ENCODE data around the gene SLC6A11.

SLC6A11 gene

DNA sequence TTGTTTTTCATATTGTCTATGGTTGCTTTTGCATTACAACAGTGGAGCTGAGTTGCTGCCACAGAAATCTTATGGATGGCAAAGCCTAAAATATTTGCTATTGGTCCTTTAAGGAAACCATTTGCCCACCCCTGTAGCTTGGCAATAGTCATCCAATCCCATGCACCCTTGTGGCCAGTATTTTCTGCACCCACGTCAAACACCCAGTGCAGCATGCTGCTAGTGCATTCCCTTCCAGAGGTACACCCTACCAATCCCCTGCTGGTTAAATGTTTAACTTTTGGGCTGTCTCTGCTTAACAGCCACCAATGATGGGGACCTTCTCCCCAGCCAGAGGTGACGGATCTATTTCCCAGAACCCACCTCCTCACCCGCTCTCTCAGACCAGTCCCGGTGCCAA lies 23.8 kb upstream of the SLC6A11 start:
- no peak for DNase-seq

GRCh38 chr3:10798600-10799367 lies 17.2 kb upstream of the SLC6A11 start:
- no peak for DNase-seq

DNA sequence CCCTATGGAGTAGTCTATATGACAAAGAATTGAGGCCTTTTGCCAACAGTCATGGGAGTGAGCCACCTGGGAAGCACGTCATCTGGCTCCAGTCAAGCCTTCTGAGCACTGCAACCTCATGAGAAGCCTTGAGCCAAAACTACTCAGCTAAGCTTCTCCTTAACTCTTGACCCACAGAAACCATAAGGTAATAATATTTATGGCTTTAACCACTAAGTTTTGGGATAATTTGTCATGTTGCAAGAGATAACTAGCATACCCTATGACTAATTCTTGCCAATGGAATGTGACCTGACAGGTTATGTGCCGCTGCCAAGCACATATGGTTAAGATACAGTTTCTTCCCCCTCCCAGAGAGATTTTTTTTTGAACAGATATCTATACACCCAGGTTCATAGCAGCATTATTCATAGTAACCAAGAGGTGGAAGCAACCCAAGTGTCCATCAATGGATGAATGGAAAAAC lies 11.8 kb upstream of the SLC6A11 start:
- no peak for DNase-seq

DNA sequence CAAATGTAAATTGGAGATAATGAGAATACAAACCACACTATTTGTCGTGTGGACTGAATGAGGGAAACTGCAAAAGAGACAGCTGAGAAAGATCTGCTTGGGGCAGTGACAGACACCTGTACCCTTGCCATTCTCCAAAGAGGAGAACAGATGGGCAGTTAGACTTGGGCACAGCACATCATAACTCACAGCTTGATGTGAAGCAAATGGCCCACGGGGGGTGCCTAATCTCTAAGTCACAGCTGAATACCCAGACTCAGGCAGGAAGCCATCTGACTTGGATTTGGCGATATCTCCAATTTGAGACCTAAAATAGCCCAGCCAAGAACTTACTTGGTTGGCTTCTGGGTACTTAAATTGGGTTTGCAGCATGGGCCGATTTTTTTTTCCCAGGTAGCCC lies 10.0 kb upstream of the SLC6A11 start:
- no peak for DNase-seq

DNA sequence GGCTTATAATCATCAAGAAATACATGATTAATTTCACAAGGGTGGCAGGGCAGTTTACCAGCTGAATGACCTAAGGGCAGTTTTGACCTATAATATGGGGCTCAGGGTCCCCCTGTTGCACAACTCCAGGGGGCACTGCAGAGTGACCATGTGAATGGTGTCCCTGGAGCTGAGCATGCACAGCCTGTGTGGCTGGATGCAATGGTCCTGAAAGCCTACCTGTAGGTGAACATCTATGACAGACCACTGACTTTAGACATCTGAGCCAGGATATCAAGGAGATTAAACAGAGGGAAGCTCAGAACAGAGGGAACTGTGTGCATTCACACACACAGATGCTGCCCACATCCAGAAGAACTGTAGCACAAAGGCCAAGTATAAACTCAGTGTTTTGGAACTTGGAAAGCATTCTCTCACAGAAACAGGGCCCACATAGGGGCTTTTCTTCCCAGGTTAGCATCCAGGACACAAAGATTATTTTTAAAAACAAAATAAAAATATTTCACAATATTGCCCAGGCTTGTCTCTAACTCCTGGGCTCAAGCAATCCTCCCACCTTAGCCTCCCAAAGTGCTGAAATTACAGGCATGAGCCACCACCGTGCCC lies 7.8 kb upstream of the SLC6A11 start:
- no peak for DNase-seq

- no peak for DNase-seq
Measured at GRCh38 chr3:10808974-10809373, 7.1 kb upstream of the SLC6A11 start.

GRCh38 chr3:10810376-10810775 lies 5.7 kb upstream of the SLC6A11 start:
- no peak for DNase-seq

GRCh38 chr3:10813425-10813824 lies 2.6 kb upstream of the SLC6A11 start:
- DNase-seq = no peak

DNA sequence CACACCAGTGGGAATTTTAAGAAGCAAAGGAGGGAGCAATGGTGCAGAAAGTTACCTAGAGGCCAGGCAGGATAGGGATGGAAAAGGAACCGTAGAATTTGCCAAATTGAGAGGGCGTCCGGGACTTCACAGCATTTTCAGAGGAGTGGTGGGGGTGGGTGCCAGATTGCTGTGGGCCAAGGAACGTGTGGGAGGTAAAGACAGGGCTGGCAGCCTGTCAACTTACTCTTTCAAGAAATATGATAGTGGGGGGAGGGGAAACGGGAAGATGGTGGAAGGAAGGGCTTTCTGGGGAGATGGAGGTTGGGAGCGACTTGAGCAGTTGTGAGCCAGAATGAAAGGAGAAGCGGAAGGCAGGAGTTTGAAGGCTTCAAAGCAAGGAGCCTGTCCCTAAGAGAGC lies 1.4 kb upstream of the SLC6A11 start:
- no peak for DNase-seq

- DNase-seq = no peak
Measured at GRCh38 chr3:10815487-10815886, 541 bp upstream of the SLC6A11 start.

GRCh38 chr3:10816863-10817253 lies 830 bp downstream of the SLC6A11 start:
- no peak for DNase-seq

GRCh38 chr3:10817506-10817905 lies 1.5 kb downstream of the SLC6A11 start:
- no peak for DNase-seq

DNA sequence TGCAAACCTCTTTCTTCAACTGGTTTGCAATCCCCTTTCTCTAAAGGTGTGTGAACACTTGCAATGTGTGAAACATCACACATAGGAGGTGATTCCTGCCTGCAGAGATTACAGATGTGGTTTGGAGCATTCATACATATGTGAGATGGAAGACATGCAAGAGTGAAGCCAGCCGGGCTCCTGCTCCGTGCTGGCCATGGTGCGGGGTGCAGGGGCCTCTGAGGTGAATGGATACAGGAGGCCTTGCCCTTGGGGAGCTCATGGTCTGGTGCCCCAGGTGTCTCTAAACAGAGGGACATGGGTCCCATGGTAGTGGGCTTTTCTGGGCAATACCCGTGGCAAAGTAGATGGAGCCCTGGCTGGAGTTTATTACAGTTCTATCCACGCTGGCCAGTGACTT lies 6.0 kb downstream of the SLC6A11 start:
- no peak for DNase-seq

GRCh38 chr3:10822708-10823515 lies 6.9 kb downstream of the SLC6A11 start:
- DNase-seq = no peak

- no peak for DNase-seq
Measured at GRCh38 chr3:10823516-10823818, 7.4 kb downstream of the SLC6A11 start.

DNA sequence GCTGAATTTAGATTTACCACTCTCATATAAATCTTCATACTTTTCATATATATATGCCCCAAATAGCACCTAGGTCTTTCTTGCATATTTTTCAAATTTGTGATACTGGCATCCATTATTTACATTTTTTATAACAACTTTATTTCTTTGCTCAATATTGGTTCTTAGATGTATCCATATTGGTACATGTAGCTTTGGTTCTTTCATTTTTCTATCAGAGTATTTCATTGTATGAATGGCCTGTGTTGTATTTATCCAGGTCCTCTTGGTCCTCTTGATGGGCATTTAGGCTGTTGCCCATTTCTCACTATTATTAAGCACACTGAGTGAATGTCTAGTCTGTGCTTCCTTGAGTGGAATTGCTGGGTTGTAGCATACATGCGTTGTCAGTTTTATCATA lies 8.4 kb downstream of the SLC6A11 start:
- DNase-seq = no peak

GRCh38 chr3:10833855-10834414 lies 17.9 kb downstream of the SLC6A11 start:
- no peak for DNase-seq

GRCh38 chr3:10834951-10835350 lies 18.9 kb downstream of the SLC6A11 start:
- no peak for DNase-seq

GRCh38 chr3:10835406-10835805 lies 19.4 kb downstream of the SLC6A11 start:
- DNase-seq = peak; percentile 49

DNA sequence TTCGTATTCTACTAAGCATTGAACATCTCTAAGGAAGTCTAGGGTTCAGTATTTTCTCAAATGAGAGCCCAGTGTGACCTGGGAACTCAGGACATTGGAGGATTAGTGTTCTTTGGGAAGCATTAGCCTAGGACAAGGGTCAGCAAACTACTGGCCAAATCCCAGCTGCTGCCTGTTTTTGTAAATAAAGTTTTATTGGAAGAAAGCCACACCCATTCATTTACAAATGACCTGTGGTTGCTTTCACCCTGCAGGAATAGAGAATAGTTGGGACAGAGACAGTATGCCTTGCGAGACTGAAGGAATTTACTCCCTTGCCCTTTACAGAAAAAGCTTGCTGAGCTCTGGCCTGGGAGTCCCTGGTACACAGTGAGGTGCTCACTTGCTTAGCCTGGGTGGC lies 20.6 kb downstream of the SLC6A11 start:
- no peak for DNase-seq

DNA sequence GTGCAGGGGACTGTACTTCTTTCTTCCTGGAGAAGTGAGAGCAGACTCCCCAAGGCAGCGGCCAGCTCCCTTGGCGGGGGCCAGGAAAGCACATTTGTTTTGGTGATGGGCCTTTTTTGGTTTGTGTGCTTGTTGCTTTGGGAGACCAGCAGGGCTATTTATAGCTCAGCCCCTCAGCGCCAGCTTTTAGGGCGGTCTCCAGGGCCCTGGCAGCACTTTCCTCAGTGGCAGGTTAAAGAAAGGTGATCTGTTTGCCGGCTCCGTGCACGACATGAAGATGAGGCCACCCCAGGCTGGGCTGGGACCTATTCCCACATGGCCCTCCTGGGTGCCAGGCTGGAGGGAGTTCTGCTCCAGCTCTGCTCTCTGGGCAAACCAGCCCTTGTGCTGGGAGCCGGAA lies 21.8 kb downstream of the SLC6A11 start:
- no peak for DNase-seq

- DNase-seq = no peak
Measured at GRCh38 chr3:10839167-10839566, 23.1 kb downstream of the SLC6A11 start.

DNA sequence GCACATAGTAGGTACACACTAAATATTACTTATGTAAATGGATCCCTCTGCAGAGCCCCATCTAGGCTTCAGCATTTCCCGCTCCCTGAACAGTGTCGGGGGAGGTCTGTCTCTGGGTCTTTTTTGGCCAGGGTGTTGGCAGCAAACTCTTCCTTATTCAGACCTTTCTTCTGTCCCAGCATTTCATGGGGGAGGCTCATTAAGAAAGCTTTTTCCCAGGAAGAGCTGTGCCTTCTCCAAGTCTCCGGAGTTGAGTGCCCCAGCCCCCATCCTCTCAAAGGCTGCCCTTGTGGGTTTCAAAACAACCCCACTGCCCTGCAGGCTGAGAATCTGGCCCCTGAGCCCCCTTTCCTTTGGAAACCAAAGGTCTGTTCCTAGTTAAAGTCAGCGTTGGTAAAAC lies 25.1 kb downstream of the SLC6A11 start:
- DNase-seq = no peak

GRCh38 chr3:10843378-10843777 lies 27.4 kb downstream of the SLC6A11 start:
- DNase-seq = no peak
